SK-N-MC (cell line): ENCODE measurements around the gene PRTFDC1.

Source experiments
- EZH2 ChIP-seq: fragments of 200-600 bp; sonication (generic); IDR thresholded peaks from one replicate; pipeline ENCODE4 v1.6.1; 2017; ENCODE audit warnings: antibody characterized with exemption
- FOXP2 ChIP-seq: optimal IDR thresholded peaks from 2 replicates; pipeline ENCODE3; 2011; ENCODE audit warnings: mild to moderate bottlenecking, moderate library complexity; ENCODE audit not compliant: insufficient read depth; ENCODE audit errors: extremely low read length, control extremely low read depth
- POLR2AphosphoS5 ChIP-seq: IDR thresholded peaks from 2 replicates; pipeline ENCODE4 v1.6.1; 2012; ENCODE audit warnings: mild to moderate bottlenecking, low read depth, low read length, borderline replicate concordance

DNA sequence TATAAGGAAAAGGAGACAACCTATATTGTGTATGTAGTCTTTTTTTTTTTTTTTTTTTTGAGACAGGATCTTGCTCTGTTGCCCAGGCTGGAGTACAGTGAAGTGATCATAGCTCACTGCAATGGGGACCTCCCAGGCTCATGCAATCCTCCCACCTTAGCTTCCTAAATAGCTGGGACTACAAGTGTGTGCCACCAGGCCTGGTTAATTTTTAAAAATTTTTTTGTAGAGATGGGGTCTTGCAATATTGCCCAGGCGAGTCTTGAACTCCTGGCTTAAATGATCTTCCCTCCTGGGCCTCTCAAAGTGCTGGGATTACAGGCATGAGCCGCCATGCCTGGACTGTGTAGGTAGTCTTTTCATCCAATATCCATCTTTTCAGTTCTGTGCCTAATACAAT, 150.0 kb downstream of the PRTFDC1 start:
- TF ChIP-seq EZH2 (no peak), POLR2AphosphoS5 (no peak), FOXP2 (no peak)
